Measurements from ENCODE around the gene NAA10.

The NAA10 gene

DNA sequence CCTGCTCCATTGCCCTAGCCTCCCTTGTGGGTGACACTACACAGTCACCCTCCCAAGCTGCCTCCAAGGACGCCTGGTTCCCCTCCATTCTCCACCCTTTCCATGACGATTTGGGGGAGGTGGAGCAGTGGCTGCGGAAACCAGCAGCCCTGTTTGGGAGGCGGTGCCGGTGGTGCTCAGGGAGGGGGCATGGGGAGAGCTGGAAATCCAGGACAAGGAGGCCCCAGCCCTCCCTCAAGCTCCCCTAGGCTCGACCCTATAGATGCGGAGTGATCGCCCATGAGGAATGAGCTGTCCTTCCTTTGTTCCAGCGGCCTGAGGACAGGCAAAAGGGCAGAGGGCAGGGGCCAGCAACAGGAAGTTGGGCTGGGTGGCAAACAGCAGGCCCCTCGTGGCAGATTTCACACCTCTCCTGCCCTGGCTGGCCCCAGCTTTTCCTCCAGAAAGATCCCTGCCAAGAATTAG, 13.2 kb upstream of the NAA10 start:
- DNase-seq = no peak

DNA sequence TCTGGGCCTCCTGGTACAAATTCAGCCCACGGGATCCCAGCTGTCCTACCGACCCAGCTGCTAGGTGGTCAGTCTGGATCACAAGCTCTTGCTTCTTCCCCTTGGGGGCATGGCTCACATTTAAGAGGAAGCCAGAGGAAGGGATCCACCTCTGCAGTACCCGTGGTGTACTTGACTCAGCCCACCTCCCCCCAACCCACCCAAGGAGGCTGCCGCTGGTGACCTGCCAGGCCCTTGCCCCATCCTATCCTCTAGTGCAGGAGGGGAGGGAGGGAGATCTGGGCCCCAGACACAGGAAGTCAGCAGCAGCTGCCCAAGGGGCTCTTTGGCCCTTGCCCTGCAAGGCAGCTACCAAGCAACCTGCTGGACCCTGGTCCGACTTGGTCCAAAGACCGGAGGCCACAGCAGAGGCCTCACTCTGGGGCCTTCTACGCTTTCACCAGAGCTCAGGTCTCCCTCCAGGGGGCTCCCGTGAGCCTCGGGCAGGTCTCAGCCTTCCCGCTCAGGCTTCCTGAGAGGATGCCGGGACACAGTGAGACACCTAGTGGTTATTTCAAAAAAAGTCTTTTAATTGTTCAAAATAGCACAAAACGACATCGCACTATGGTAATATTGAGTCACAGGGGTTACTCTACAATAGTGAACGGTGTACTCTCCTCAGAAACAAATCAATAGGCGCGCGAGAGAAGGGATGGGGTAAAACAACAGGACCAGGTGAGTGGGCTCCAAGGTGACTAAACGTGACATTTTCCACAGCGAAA, 12.4 kb upstream of the NAA10 start:
- peak; percentile 83 for DNase-seq

DNA sequence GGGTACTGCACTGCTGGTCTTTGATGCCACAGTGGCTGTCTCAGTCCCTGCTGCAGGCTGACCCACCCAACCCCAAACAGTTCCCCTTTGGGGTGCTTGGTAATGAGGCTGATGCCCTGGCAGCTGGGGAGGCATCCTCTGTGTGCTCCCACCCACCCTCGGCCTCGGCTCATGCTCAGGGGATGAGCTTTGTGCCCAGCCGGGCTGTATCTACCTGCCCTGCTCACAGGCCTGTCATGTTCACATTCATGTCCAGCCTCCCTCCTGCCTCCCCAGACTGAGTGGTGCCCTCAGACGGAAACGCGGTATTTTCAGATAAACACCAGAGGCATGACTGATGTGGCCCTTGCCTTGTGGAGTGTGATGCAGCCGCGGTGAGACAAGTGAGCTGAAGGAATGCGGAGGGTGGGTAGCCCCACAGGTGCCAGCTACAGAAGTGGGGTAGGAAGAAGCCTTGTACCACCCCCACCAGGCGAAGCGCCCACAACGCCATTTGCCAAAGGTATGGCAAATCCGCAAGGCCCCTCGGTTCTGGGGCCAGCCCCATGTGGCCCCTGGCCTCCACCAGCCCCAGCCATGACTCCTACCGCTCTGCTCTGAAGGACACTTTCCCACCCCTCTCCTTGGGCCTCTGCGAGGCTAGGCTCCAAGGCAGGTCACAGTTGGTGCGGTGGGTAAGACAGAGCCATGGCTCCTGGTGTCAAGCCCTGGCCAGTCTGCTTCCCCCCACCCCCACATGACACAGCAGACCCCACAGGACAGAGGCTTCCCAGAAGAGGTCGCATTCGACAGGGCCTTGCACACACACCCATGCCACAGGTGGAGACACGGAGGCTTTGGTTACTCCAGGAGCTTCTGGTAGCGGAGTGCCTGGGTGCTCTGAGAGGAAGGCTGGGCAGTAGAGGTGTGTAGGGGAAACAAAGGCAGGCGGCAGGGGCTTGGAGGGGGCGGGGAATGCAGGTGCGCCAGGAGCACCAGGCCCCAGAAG, 11.4 kb upstream of the NAA10 start:
- no peak for DNase-seq

DNA sequence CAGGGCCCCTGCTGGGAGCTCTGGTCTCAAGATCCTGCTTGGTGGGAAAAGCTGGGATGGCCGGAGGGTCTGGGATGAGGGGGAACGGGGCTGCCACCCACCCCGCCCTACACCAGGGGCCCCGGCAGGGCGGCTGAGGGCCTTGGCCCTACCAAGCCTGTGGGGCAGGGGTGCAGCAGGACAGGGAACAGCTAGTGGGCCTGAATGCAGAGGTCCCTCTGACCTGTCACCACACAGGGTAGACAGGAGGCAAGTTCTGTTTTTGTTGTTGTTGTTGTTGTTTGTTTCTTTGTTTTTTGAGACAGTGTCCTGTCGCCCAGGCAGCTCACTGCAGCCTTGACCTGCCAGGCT, 9.9 kb upstream of the NAA10 start:
- DNase-seq = no peak

DNA sequence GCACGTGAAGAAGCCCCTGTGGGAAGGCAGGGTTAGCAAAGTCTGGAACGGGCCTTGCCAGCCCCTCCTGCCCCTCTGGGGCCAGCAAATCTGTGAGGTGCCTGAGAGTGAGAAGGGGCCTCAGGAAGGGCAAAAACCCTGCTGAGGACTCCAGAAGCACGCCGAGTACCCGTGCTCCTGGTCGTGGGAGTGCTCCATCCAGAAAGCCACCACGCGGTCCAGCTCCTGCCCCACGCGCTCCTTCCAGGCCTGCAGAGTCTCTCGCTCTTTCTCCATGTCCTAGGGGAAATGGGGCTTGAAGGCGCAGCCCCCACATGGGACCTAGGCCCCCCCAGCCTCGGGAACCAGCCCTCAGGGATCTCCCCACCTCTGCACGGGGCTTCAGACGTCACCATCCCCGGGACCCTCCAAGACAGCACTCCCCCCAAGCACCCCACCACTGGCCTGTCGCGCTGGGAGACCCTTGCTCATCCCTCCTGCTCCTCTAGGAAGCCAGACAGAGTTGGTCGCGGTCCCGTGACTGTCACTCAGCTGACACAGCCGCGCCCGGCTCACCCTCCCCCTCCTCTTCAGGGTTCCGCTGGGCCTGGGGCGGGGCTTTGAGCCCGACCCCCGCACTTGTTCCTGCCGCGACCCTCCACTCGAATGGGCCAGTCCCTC, 9.4 kb upstream of the NAA10 start, which contains the start of gene RENBP:
Gene RENBP, minus strand, starts transcription at position 504 of the 660 bp plus-strand sequence. Its CDS starts 33 bp downstream, at position 471.
- DNase-seq = no peak

DNA sequence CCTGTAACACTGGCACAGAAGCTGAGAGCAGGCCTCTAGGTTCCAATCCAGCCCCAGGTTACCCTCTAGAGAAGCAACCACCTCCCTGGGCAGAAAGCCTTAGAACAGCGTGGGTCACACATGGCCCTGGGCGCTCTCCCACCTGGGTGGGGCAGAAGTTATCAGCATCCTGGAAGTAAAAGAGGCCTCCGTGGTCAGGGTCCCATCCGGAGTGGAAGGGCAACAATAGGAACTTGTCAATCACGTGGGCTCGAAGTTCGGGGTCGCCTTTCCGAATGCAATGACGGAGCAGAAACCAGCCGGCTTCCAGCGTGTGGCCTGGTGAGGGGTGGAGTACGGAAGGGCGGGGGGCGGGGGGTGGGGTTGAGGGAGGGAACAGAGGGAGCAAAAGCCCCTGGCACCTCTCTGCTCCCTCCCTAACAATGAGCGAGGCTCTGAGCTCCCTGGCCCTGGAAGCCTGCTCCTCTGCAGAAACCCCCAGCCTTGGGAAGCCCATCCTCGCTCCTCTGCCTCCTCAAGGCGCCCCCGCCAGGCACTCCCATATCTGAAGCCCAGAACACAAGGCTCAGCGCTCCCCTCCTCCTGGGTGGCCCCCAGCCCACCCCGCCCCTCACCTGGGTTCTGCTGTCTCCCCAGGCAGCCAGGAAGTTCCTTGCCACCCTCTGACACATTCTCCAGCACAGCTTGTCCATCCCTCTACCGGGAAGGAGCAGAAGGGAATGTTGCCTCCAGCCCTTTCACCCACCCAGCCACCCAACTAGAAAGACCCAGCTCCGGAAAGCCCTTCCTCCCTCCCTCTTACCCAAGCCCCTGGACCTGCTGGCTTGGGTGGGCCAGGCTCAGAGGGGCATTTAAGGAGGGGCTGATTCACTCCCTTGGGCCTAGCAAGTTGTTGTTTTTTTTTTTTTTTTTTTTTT, 6.8 kb upstream of the NAA10 start:
- no peak for DNase-seq

DNA sequence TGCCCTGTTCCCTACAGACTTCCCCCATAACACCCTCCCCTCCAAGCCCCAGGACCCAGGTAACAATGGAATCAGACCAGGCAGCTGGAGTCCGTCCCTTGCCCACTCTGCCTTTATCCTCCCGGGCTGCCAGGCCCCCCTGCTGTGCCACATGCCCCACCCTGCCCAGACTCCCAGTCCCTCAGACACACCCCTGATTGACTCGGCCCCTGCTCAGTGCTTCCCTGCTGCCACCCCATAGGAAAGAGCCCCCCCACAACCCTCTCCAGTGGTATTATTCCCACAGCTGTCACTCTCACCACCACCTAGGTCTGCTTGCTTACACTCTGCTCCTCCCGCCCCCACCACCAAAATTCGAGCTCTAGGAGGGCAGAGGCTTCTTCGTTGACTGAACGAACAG, 4.7 kb upstream of the NAA10 start:
- no peak for DNase-seq

DNA sequence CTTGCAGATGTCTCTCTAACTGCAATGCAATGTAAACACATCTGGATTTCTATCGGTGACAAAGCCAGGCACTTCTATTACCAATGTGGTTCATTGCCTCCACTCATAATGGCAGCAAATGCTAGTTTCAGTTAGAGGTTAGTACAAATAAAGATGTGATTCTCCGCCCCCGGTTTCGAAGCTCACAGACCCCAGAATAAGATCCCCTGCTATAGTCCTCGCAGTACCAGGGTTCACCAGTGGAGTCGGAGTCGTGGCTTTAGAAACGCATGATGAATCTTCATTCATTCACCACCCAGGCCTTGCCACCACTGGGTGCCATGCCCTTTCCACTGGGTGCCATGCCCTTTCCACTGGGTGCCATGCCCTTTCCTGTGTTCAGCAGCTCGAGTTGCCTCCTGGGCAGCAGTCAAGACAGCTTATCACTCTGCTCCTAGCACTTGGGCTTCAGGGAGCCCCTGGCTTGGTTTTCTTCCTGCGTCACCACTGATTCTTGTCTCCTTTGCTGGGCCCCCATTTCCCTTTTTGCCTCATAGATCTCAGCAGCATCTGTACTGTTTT, 3.5 kb upstream of the NAA10 start:
- no peak for DNase-seq

DNA sequence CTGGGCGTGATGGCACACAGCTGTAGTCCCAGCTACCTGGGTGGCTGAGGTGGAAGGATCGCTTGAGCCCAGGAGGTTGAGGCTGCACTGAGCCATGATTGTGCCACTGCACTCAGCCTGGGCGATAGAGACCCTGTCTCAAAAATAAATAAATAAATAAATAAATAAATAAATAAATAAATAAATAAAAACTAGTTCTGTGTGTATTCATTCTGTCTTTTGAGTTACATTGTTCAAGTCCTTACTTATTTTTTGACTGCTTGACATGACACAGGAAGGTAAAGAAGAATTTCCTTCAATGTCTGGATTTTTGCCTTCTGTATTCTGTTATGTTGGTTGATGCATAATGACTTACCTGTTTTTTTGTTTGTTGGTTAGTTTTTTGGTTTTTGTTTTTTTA, 2.2 kb upstream of the NAA10 start:
- DNase-seq = no peak

DNA sequence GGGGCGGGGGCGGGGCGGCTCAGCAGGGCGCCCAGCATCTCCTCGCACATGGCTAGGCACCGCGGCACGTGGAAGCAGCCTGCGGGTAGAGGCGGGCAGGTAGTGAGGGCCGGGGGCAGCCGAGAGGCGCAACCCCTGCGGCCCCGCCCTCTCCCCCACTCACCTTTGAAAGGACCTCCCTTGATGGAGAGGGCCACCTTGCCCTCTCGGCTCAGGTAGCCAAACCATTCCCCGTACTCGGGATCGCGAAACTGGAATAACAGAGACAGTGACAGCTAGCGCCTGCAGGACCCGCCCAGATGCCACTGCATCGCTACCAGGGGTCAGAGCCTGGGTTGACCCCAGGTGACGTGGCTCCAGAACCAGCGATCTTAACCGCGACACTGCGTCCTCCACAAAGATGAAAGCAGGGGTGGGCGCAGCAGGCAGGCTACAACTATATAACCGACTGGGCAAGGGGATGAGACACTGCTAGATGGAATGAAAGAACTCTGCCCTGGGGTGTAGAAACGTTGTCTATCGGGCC, 552 bp upstream of the NAA10 start:
- DNase-seq = no peak

DNA sequence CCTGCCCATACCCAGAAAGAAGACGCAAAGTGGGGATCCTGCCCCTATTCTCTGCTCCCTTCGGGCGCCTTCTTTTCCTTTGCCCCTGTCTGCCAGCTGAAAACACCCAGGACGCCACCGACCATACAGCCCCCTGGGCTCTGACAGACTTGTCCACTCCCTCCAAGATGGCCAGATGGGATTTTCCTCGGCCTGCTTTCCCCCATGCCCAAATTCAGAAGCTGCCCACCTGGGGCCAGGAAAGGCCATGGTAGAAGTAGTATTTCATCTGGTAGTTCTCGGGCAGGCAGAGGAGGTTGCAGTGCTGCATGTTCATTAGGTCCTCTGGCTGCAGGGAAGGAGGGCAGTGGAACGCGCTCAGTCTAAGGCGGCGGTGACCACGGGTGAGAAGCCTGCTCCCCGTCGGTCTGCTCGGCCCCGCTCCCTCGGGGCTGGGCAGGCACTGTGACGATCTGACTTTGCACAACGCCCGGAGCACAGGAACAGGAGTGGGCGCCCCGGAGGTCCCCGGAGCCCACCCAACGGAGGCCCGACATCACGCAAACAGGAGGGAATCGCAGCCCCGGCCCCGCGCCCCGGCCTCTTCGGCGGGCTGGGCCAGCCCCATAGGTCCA, 582 bp downstream of the NAA10 start:
- DNase-seq = no peak

DNA sequence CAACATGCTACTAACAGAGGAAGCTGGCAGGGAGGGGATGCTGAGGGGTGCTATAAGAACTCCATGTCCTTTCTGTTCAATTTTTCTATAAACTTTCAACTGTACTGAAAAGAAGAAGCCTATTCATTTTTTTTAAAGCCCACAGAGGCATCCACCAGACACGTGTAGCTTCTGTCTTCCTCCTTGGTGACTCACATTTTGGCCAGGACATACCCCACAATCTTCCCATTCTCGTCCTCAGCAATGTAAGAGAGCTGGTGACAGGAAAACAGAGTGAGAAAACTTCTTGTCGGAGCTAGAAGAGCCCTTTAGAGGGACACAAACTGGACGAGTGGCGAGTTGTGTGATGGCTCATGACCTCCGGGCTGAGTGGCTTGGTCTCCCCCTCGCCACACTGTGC, 1.1 kb downstream of the NAA10 start:
- DNase-seq = no peak

DNA sequence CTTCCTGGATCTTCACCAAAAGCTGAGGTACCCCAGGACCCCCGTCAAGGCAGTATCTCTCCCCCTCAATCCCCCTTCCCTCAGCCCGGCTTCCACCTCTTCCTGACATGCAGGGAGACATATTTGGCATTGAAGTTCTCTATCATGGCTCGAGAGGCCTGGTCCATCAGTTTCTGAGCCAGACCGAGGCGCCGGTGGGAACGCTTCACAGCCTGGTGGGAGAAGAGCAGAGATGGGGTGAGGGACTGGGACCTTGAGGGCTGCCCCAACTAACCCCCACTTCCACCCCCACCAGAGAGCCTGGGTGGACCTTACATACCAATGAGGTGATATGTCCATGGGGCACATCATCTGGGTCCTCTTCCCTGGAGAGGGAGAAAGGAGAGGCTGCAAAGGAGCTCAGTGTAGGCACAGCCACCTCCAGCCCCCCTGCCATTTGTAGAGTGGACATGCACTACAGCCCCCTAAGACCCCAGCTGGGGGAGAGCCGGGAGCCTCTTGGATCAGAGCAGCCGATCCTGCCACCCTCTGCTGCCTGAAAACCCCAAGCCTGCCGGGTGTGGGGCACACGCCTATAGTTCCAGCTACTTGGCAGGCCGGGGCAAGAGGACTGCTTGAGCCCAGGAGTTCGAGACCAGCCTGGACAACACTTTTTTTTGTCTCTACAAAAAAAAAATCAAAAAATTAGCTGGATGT, 2.5 kb downstream of the NAA10 start:
- DNase-seq = no peak

DNA sequence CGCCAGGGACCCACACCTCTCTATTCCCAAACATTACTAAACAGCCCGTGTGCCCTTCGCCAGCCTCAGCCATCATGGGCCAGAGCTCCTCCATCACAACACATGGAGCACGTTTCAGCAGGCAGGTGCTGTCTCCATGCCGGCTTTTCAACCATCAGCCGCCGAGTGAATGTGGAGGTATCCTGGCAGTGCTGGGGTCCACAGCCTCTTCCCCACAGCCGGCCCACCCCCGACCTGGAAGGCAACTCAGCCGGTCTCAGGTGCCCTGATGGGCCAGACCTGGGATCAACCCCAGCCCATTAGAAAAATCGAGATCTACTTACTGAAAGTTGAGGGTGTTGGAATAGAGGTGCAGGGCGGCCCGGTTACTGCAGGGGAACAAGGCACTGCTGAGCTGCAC, 3.1 kb downstream of the NAA10 start:
- DNase-seq = no peak

DNA sequence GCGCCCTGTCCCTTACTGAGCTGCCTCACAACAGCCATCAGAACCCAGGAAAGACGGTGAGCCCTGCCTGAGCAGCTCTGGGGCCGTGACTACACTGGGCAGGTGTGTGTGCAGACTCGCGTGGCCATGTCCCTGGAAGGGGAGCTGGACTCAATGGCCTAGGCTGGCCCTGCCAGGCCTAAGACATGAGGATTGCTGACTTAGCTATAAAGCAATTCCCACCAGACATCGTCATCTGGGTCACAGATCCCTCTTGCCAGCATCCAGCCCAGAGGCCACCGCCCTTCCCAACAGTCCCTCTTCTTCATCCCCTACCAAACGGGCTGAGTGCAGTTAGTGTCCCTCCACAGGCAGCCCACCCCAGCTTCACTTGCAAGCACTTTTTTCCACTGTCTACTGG, 3.7 kb downstream of the NAA10 start:
- no peak for DNase-seq

DNA sequence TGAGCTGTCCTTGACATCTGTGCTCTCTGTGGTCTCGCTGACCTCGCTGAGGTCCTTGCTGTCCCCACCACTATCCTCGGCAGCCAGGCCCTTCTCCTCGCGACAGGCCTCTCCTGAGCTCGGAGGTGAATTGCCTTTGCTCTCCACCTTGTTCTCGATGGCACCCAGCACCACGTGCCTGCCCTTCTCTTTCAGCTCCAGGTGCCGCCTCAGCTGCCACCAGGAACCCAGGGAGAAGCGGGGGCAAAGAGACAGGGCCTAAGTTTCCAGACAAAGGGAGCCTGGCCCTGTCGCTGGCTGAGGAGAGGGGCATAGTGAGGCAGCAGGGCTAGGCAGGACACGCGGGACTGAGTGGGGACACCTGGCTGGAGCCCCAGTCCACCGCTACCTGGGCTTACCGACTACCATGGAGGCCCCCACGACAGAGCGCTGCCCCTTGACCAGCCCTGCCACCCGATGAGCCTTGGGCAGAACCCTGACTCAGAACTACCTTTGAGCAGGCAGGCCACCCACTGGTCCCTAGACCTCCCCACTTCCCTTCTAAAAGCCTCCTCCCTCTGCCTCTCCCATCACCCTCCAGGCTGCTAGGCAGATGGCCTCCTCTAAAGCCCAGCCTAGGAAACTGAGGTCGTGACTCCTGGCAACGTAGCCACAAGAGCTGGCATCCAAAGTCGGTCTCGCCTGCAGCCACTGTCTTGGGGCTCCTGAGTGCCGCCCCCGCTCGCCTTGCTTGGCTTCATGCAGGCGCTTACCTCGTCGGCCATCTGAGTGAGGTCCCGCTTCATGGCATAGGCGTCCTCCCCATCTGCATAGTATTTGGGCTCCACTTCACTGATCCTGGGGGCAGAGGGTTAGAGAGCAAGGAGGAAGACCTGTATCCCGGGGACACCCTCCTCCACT, 4.6 kb downstream of the NAA10 start:
- DNase-seq = no peak

DNA sequence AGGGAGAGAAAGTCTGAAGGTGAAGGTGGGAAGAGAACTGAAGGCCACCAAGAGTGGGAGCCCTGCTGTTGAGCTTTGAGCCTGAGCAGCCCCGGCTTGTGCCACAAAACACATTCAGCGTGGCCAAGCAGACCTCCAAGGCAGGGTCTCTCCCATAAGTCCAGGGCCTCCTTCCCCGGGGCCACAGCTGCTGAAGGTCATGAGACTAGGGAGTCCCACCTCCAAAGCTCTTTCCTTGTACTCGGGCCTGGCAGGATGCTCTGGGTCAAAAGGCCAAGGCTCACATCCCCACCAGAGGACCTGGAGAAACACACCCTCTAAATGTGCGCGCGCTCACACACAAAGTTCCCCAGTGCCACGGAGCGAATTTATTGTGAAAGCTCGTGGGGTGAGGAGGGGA, 5.3 kb downstream of the NAA10 start:
- DNase-seq = no peak

DNA sequence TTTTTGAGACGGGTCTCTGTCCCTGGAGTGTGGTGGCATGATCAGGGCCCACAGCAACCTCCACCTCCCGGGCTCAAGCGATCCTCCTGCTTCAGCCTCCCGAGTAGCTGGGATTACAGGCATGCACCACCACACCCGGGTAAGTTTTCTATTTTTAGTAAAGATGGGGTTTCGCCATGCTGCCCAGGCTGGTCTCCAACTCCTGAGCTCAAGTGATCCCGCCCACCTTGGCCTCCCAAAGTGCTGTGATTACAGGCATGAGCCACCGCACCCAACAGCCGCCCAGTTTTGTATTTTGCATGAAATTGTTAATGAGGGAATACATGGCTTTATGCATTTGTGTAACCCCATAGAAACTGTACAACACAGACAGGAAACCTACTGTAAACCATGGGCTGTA, 6.0 kb downstream of the NAA10 start:
- DNase-seq = no peak
